Fibroblast of upper back skin (primary cell): ENCODE measurements around the gene SLC1A4.
"Not testable (repeated sequence)": the region's sequence is repeated elsewhere in the genome, so short reads cannot be mapped to it uniquely, and the experiment has no call there.

Experiments used
- DNase-seq: peaks from one replicate; pipeline ENCODE4 v3.0.0-alpha.2; 2013

The SLC1A4 gene

DNA sequence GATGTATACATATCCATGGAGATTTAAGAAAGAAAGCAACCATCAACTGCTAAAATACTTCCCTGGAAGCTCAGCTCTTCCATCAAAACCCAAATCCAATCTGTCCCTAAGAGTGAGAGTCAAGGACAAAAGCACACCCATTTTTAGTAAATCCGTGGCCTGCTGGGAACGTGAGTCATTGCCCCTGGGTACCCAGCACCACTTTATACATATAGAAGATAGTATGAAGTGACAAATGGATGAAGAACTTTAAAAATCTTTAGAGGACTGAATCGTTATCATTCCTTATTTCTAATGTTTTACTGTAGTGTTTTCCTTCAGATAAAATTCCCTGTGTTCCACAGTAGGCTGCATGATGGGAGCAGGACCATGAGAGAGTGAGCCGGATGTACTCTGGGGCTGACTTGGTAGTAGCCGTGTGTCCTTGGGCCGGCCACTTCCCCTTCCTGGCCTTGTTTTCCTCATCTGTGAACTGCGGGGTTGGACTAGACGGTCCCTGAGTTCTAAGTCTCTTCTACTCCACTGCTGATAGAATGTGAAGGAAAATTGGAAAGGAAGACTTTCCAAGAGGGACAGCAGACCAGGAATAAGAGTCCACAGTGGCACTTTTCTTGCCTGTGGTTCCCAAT is 38.5 kb downstream of the SLC1A4 start:
- no peak for DNase-seq

DNA sequence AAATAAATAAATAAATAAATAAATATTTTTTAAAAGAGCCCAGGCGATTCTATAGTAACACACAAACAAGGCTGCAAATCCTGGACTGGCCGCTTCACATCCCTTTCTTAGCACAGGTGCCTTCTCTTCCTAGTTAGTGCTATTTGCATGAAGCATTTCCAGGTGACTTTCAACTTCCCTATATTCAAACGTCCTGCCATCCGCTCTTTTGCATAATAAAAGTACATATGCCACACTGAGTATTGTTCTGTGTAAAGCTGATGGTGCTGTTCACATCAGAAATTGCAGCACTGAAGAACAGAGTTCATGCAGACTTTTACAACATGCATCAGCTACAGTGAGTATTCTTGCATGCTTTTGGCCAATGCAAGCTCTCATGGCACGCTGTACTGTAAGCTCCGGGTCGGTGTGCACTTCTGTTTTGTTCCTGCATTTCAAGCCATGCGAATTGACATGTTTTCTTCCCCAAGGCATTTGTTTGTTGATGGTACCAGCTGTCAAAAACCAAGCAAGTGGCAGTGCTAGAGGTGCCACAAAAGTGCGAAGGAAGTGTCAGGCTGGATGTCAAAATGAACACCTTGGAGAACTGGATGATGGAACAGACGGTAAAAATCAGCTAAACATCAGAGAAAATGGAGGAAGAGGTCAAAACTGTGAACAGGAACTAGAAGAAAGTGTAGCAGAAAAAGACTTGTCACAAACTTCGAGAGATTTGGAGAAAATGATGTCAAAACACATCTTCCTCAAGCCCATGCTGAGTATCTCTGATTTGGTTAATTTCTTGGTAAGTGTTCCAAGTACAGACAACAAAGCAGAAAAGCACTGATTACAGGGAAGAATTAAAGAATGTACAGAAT is 41.5 kb downstream of the SLC1A4 start:
- DNase-seq: no peak

DNA sequence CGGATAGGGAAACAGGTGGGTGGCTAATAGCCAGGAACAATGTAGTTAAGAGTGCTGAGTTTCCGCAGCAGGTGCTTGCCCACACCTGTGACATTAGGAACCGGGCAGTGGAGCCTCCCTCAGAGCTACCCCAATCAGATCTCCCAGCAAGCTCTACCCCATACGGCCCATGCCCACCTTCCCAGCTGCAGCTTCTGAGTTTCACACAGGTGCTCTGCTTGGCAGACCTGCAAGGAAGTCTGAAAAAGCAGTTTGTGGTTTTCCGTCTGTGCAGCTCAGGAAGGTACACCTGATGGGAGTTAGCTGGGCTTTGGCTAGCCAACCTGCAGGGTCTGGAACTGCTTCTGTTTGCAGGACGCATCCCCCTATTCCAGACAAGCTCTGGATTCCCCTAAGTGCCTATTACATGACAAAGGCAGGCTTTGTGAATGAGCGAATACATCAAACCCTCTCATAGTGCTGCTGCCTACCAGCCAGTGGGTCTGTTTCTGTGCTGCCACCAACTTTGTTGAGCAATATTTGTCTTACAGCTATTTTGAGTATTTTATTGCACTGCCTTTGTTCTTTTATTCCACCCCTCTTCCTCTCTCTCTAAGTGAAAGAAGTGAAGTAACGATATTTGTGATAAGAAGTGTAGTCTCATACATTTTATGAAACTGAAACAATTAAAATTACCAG is 42.3 kb downstream of the SLC1A4 start:
- no peak for DNase-seq

DNA sequence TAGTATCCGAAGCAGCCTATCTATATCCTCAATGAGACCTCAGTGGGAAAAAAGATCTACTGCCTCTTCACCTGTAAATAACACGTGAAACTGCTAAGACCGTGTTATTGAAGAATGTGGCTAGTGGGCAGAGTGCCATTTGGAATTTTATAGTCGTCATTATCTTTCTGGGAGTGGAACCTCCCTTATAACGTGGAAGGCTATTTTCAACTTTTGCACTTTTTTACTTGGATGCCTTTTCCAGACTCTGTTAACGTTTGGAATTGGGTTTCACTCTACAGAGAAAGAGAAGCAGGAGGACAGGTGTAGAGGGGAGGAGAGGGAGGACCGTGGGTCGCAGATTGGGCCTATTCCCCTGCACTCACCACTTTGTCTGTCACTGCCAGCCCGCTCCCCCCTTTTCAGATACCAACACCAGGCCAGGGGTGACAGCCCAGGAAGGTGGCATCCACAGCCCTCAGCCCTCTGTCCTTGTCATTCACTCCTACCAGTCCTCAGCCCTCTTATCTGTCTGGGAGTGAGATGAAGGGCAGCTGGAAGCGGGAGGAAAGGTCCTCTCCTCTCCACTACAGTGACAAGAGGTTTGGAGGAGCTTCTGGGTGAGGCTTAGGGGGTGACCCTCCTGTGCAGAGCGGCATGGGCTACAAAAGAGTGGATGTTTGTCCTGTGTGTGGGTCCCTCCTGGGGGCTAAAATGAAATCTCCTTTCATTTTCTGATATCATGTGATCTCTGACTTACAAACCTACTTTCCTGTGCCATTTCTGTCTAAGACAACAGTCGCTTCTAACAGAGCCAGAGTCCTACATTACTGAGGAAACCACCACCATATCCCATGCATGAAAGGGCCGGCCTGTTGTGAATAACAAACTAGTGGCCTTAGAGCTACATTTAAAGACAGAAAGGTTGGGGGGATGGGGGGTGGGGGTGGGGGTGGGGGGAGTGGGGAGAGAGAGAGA is 43.1 kb downstream of the SLC1A4 start:
- no peak for DNase-seq

DNA sequence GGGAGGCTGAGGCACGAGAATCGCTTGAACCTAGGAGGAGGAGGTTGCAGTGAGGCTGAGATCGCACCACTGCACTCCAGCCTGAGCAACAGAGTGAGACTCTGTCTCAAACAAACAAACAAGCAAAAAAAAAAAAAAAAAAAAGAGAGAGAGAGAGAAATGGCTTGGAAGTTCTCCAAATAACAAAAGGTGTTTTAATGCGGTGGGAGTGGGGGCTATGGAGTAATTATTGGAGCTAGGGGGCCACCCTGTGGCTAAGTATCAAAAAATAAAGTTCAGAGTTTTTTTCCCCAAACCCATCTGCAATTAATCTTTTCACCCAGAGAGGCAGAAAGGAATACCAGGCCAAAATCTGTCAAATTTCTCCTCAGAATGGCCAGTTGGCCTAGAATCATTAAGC is 44.0 kb downstream of the SLC1A4 start:
- peak; percentile 23 for DNase-seq

DNA sequence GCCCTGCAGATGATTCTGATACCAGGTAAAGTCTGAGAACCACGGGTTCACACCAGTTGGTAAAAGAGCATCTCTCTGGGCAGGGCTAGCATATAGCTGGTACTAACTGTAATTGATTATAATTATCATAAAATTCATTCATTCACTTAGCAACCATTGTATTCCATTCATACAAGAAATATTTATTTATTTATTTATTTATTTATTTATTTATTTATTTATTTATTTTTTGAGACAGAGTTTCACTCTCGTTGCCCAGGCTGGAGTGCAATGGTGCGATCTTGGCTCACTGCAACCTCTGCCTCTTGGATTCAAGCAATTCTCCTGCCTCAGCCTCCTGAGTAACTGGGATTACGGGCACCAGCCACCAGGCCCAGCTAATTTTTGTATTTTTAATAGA is 44.5 kb downstream of the SLC1A4 start:
- DNase-seq: not testable (repeated sequence)

DNA sequence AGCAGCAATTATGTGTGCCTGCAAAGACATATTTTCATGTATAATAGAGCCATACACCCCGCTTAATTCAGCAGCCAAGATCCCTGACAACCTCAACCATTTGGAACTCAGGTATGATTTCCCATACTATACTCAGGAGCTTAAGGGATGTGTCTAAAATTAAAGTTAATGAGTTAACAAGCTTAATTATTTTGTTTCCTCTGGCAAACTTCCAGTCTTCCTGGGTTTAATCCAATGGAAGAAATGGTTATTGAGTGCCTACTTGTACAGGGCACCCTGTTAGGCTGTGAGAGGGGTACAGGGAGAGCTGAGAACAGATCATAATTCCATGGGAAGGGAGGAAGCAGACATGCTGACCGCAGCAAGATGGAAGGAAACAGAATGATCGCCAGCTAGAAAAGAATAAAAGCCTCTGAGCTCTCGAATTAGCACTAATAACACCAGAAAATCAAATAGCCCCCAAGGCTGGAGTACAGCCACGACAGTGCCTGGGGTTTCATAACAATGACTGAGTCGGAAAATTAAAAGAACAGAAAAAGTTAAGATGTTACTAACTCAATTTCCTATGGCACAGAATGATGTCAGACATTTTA is 46.2 kb downstream of the SLC1A4 start:
- DNase-seq: no peak

DNA sequence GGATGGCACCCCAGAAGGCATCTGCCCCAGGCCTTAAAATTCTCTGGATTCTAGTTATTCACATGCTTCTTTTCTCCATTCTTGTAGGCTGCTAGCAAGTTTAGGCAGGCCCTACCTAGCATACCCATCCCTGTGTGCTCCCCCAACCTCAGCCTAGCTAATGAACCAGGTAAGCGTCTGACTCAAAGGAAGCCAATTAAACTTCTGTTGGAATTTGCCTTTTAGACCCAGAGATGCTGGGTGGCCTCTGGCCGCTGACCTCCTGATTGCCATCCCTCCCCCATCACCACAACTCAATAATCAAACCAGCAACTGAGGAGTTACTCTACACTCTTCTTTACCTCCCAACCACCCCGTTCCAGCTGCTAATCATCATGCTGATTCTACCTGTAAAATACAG is 48.0 kb downstream of the SLC1A4 start:
- no peak for DNase-seq

DNA sequence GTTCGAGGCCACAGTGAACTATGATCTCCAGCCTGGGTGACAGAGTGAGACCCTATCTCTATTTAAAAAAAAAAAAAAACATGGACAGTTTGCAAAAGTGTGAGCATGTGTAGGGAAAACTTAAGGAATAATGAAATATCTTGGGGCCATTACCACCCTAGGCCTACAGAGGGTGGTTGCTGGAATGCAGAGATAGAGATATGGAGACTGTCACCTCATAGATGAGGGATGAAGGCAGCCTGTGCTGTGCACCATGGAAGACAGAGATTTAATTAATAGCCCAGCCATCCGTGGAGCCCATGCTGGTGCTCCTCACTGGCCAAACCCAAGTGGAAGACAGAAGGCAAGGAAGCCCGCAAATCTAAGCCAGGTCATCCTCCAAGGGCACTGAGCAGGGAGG is 50.4 kb downstream of the SLC1A4 start:
- DNase-seq: no peak

DNA sequence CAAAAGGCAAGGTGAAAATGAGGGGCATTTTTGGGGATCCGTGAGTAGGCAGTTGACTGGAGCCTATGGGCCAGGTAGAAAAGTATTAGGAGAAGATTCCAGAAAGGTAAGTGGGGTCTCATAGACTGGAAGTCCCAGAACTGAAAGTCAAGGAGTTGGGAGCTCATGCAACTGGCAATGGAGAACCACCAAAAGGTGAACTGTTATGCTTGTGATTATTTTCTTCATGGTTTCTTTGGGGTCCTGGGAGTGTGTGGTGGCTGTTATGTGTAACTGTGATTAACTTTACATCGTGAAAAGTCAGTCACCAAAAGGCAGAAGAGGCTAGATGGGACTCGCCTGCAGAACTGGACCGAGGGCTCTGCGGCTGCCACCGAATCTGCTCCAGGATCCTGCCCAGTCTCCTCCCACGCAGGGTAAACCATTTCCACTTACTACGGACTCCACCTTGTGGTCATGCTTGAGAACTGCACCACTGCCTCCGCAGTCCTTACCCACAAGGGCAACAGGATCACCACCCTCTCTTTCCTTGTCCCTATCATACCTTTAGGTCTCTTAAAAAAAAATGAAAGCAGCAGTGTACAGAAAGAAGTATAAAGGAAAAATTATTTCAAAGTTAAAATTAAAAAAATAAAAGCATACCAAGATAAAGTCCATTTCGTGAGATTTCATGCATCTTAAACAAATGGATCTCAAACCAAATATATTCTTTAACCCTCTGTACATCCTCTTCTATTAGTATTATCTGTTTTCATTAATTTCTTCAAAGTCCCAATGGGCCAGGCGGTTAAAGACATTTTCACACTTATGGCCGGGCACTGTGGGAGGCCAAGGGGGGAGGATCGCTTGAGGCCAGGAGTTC is 51.4 kb downstream of the SLC1A4 start:
- peak; percentile 79 for DNase-seq

DNA sequence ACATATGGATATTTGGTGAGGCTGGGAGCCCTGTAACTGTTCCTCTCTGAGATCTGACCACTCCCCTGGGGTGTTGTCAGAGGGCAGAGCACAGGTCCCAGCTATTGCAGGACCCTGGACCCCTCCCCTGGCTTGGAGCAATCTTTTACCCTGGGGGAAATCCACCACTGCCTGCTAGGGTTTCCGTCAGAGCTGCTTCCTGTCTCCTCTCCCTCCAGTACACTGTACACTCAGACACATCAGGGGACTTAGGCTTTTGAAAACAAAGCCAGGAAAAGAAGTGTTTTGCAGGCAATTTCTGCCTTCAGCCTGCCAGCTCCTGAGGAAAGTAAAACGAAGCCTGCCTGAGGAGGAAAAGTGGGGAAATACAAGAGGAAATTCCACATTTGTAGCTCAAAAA is 53.8 kb downstream of the SLC1A4 start:
- DNase-seq: no peak

DNA sequence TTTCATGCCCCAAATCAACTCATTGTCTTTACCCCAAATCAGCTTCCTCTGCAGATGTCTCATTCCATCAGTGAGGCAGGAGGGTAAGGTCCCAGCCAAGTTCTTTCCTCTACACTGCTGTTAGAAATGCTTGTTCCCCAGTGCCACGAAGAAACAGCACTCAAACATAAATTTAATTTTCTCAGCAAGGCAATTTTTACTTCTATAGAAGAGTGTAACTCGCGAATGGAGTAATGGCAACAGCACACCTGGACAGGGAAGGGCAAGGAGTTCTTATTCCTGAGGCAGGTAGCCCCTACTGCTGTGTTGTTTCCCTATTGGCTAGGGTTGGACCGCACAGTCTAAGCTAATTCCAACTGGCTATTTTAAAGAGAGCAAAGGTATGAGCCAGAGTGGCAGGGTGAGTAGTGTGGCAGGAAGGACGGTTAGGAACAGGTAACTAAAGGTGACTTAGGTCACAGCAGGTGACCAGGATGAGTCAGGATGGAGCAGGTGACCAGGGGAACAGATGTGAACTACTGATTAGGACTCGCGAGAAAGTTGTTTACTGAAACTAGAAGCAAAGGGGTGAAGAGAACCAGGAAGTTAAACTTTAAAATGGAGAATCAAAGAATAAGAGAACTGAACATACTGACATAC is 55.0 kb downstream of the SLC1A4 start:
- DNase-seq: no peak

DNA sequence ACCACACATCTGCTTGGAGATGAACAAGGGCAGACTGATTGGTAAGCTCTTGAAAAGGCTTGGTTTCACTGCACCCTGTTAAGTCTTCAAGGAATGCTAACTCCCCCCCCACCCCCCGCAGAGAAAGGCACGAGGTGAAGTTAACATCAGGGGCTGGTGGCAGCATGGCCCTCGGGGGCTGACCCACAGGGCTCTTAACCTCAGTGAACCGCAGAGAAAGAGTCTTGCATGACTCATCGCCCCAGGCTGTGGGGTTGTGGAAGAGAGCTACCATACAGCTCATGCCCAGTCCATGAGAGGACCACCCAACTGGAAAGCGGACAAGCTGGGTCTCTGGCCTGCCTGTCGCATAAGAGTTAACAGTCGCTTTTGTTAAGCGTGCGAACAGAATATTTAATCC is 56.5 kb downstream of the SLC1A4 start:
- peak; percentile 65 for DNase-seq

DNA sequence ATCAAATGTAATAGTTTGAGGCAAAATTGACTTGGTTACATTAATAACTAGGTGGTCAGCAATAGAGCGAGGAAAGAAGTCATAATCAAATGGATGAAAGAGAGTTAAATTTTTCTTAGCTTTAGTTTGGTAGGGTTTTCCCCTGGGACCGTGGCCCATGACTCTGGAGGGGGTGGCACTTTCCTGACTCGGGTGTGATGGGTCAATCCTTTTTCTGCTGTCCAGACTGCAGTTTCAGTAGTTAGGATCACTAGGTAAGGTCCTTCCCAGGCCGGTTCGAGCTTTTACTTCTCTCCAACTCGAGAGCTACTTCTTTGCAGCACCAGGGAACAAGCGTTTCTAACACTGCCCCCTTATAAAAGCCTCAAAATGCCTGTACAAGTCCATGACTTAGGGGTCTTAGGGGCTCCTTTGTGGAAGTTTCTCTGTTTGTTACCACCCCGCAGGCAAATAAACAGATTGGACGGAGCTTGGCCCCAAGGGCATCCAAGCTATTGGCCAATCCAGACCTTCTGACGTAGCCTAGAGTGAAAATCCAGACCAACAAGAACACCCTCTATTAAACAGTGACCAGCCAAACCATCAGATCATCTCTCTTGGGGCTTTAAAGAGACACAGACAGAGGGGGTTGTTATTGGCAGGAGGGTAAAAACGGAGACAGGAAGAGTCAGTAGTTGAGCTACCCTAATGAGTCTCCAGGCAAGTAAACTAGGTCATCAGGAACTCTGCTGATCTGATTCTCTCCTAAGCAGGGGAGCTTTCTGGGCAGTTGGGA is 57.6 kb downstream of the SLC1A4 start:
- no peak for DNase-seq

DNA sequence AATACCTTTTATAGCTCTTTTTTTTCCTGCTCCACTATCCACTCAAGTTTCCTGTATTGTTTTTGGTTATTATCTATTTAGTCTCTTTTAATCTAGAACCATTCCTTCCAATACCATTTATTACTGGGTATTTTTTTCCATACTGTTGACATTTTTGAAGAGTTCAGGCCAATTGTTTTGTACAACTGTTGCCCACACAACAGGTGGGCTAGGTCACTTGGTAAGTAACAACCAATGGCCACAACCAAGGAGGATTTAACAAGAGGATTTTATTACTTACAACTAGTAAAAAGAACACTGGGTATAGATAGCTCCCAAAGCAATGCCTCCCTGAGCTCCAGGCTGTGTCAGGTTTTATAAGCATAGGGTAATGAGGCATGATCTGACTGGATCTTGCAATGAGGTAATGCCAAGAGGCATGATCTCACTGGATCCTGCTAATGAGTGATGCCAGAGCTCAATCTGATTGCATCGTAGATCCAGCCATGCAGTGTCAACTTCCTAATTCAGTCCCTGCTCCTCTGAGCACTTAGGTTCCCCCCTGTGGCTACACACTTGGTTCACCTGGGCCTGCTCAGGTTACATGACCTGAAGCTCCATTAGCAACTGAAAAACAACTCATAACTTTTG is 59.9 kb downstream of the SLC1A4 start:
- DNase-seq: no peak

DNA sequence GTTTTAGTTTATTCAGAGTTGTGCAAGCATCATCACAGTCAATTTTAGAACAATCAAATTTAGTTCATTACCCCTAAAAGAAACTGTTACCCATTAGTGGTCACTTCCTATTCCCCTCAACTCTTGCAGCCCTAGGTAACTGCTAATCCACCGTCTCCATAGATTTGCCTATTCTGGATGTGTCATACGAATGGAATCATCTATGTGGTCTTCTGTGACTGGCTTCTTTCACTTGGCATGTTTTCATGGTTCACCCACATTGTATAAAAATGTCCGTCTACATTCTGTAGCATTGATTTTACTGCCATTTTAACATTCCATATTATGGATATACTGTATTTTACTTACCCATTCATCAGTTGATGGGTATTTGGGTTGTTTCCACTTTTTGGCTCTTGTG is 61.7 kb downstream of the SLC1A4 start:
- DNase-seq: peak; percentile 72

DNA sequence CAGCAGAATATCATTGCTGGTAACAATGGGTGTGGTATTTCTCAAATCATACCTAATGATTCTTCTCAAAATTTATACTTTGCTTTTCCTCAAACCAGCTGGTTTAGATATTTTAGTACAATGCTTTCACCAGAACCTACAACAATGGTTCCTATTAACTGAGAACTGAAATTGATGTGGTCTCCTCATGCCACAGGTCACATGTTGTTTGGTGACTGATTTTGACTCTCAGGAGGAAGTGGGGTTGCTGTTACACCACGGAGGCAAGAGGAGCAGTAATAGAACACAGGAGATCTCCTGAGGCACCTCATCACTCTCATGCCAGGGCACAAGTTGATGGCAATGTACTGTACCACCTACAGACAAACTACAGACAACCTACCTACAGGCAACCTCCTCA is 64.0 kb downstream of the SLC1A4 start:
- DNase-seq: no peak

DNA sequence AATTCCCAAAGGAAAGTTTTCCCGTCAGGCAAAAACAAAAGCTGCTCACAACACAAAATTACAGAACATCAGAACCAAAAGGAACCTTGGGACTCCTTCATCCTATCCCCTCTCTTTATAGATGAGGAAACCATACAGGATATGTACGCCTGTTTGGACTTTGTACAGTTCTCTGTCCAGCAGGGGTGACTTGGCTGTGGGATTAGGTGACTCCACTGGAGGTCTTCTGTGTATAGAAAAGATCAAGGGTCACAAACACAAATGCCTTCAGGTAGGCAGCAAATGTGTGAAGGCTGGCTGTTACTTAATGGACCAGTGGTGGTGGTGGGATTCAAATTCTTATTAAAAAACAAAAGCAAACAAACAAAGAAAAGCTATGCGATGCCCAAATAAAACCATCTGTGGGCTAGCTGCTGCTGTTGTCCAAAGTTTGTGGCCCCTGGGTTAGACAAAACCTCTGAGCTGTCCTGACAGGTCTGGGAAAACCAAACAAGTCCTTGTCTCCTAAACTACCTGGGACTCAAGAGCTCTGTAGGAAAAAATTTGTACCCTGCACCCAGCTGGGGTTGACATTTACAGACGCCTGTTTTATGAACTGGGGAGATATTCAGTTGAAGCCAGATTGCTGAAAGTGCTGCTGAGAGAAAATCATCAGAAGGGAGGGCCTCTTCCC is 65.7 kb downstream of the SLC1A4 start:
- DNase-seq: no peak
